DND-41 (cell line): ENCODE data around the gene TSNAX.

Source experiments
- ATAC-seq: fragments of 200-7000 bp; cut with Tn5 transposase; 3 replicates; pipeline ENCODE4 v1.9.1; 2021; ENCODE audit warnings: low read depth; ENCODE audit not compliant: insufficient read depth
- DNase-seq: peaks from one replicate; pipeline ENCODE4 v3.0.0-alpha.2; 2020
- H2AFZ ChIP-seq: 2 replicates; pipeline ENCODE4 v1.6.0; 2012; ENCODE audit warnings: low read depth, low read length
- H3K27ac ChIP-seq: 2 replicates; pipeline ENCODE4 v1.5.1; 2012; ENCODE audit warnings: low read length, inconsistent platforms
- H3K27me3 ChIP-seq: fragments of 200-600 bp; sonication (generic); 2 replicates; pipeline ENCODE4 v1.6.0; 2012; ENCODE audit warnings: low read length, mild to moderate bottlenecking, inconsistent platforms; ENCODE audit not compliant: insufficient read depth, poor library complexity
- H3K36me3 ChIP-seq: 2 replicates; pipeline ENCODE4 v1.5.1; 2012; ENCODE audit warnings: low read length, inconsistent platforms; ENCODE audit not compliant: insufficient read depth
- H3K4me1 ChIP-seq: 2 replicates; pipeline ENCODE4 v1.5.1; 2012; ENCODE audit warnings: mild to moderate bottlenecking, low read length; ENCODE audit not compliant: insufficient read depth
- H3K4me2 ChIP-seq: 2 replicates; pipeline ENCODE4 v1.6.0; 2012; ENCODE audit warnings: mild to moderate bottlenecking, moderate library complexity, low read length, inconsistent platforms; ENCODE audit not compliant: insufficient read depth
- H3K4me3 ChIP-seq, 2 experiments: fragments of 200-600 bp in 1 of 2; shearing (Covaris generic) in 1 of 2; 2 replicates each; pipeline ENCODE4 v1.5.1; 2012 to 2016; ENCODE audit warnings: inconsistent platforms in 2 of 2, low read length in 2 of 2, mild to moderate bottlenecking in 2 of 2, low read depth in 1 of 2, moderate library complexity in 1 of 2
- H3K79me2 ChIP-seq: 2 replicates; pipeline ENCODE4 v1.6.0; 2012; ENCODE audit warnings: low read length, inconsistent platforms; ENCODE audit not compliant: insufficient read depth
- H3K9ac ChIP-seq: 2 replicates; pipeline ENCODE4 v1.6.0; 2012; ENCODE audit warnings: low read depth, mild to moderate bottlenecking, inconsistent platforms, low read length, moderate library complexity
- H3K9me3 ChIP-seq: 2 replicates; pipeline ENCODE4 v1.5.1; 2012; ENCODE audit warnings: low read length, moderate library complexity, mild to moderate bottlenecking, inconsistent platforms; ENCODE audit not compliant: insufficient read depth, severe bottlenecking
- H4K20me1 ChIP-seq: 2 replicates; pipeline ENCODE4 v1.6.0; 2012; ENCODE audit warnings: low read length; ENCODE audit not compliant: insufficient read depth
- CTCF ChIP-seq: IDR thresholded peaks from 2 replicates; pipeline ENCODE4 v1.5.1; 2012; ENCODE audit warnings: borderline replicate concordance, low read length, moderate library complexity, mild to moderate bottlenecking; ENCODE audit not compliant: poor library complexity, severe bottlenecking; ENCODE audit errors: extremely low read depth
- EZH2 ChIP-seq: IDR thresholded peaks from 3 replicates; pipeline ENCODE4 v1.6.1; 2012; ENCODE audit warnings: borderline replicate concordance, low read depth, mild to moderate bottlenecking, moderate library complexity, low read length, inconsistent platforms; ENCODE audit not compliant: severe bottlenecking

The TSNAX gene

GRCh38 chr1:231610388-231610787 is 81.9 kb downstream of the TSNAX start:
- Histone ChIP-seq H3K27me3 (no peaks in the 10 kb centered on the region), H3K9ac (no peak overlapping the region), H4K20me1 (no peaks in the 10 kb centered on the region), H2AFZ (no peak overlapping the region), H3K4me2 (no peak overlapping the region), H3K4me3 (no peak overlapping the region), H3K9me3 (no peaks in the 10 kb centered on the region), H3K27ac (no peak overlapping the region), H3K79me2 (no peaks in the 10 kb centered on the region), H3K36me3 (no peaks in the 10 kb centered on the region), H3K4me1 (peaks cover 30% of the 10 kb centered on the region)
- TF ChIP-seq CTCF = no peak
- TF ChIP-seq EZH2 = no peak
- ATAC-seq = no peak
- DNase-seq = no peak

DNA sequence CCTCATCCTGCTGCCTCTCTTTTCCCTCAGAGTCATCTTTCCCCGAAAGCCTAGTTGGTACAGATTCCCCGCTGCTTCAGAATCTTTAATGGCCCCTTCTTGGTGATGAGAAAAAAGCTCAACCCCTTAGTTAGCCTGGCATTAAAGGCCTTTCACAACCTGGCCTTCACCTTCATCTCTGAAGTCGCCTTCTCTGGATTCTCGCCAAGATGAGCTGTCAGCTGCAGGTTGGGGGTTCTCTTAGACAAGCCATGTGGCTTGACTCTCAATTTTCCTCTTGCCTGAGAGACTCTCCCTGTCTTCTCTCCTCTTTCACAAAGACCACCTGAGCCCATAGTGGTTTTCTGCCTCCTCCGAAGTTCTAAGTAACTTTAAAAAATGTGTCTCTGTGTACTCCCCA is 82.6 kb downstream of the TSNAX start:
- H3K79me2 ChIP-seq = no peaks in the 10 kb centered on the region
- peaks cover 30% of the 10 kb centered on the region for H3K4me1 ChIP-seq
- H4K20me1 ChIP-seq = no peaks in the 10 kb centered on the region
- H3K27me3 ChIP-seq = no peaks in the 10 kb centered on the region
- no peak overlapping the region for H3K4me3 ChIP-seq
- no peak overlapping the region for H3K9ac ChIP-seq
- TF ChIP-seq EZH2 (no peak), CTCF (no peak)
- H3K4me2 ChIP-seq = no peak overlapping the region
- no peaks in the 10 kb centered on the region for H3K36me3 ChIP-seq
- DNase-seq (no peak), ATAC-seq (no peak)
- H3K27ac ChIP-seq = peak overlapping the region; percentile 84; the same call in 1 of the 2 replicates
- no peaks in the 10 kb centered on the region for H3K9me3 ChIP-seq
- no peak overlapping the region for H2AFZ ChIP-seq

DNA sequence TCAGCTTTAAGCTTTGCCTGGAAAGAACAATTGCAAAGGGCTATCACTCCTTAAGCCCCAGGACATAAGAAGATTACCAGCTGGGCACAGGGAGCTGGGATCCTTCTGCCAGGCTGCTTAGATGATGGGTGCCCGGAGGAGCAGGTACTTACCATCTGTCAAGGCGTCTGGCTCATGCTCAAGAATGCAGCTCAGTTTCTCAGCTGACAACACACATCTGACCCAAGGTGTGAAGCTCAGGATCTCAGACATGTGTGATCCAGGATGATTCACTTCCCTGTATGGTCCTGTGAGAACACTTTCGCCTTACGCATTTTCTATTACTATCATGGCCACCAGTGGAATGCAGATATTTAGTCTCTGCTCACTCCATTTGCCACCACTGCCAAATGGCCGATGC is 83.4 kb downstream of the TSNAX start:
- Histone ChIP-seq H3K79me2 (no peaks in the 10 kb centered on the region), H3K4me1 (peaks cover 30% of the 10 kb centered on the region), H2AFZ (peak overlapping the region; percentile 54), H3K36me3 (no peaks in the 10 kb centered on the region), H3K4me3 (peak overlapping the region in 1 of 2 experiments; percentile 39; a peak in 1 of 4 replicates), H3K9me3 (no peaks in the 10 kb centered on the region), H3K9ac (peak overlapping the region; percentile 43; the same call in 1 of the 2 replicates), H3K4me2 (peak overlapping the region; percentile 60), H3K27ac (peak overlapping the region; percentile 84), H3K27me3 (no peaks in the 10 kb centered on the region), H4K20me1 (no peaks in the 10 kb centered on the region)
- DNase-seq (no peak), ATAC-seq (no peak)
- TF ChIP-seq EZH2 = no peak
- no peak for TF ChIP-seq CTCF
